Hematopoietic multipotent progenitor cell treated with erythropoietin and hydrocortisone succinate and interleukin-3 and kit ligand, for 4 days (in vitro differentiated cells): ENCODE data around the gene BHLHA9.
"Not testable (repeated sequence)": the region's sequence is repeated elsewhere in the genome, so short reads cannot be mapped to it uniquely, and the experiment has no call there.

Source experiments
- DNase-seq: peaks from one replicate; pipeline ENCODE4 v3.0.0-alpha.2; 2015

The BHLHA9 gene

DNA sequence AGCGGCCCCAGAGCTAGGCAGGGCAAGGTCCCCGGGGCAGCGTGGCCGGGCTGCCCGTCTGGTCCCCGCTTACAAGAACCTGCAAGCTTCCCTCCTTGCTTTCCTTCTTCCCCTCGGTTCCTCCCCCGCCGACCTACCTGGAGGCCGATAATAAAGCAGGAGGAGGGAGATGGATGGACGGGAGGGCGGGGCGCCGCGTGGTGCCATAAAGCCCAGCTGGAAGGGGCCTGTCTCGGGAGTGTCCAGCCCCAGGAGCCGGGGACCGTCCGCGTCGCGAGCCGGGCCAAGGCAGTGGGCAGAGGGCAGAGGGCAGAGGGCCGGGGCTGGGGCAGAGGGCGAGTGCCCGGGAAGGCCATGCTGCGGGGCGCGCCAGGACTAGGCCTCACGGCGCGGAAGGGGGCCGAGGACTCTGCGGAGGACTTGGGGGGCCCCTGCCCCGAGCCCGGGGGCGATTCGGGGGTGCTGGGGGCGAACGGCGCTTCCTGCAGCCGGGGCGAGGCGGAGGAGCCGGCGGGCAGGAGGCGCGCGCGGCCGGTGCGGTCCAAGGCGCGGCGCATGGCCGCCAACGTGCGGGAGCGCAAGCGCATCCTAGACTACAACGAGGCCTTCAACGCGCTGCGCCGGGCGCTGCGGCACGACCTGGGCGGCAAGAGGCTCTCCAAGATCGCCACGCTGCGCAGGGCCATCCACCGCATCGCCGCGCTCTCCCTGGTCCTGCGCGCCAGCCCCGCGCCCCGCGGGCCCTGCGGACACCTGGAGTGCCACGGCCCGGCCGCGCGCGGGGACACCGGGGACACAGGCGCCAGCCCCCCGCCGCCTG is at the start of gene BHLHA9:
Gene BHLHA9, plus strand, starts transcription at position 235 of the 820 bp plus-strand sequence. Its CDS starts 120 bp downstream, at position 355.
- no peak for DNase-seq

DNA sequence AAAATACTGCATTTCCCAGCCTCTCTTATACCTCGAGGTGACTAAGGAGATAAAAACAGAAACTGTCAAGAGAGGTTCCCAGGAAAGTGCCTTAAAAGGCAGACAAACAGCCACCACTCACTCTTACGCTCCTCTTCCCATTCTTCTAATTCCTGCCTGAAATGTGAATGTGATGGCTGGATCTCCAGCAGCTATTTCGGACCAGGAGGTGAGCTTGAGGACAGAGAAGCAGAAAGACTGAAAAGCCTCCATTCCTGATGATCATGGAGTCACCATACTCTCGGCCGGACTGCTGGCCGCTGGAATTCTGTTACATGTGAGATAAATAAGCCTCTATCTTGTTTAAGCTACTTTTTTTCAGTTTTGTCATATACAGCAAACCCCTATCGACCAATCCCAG is 49.0 kb upstream of the BHLHA9 start:
- no peak for DNase-seq

GRCh38 chr17:1222321-1222720 is 47.9 kb upstream of the BHLHA9 start:
- no peak for DNase-seq

DNA sequence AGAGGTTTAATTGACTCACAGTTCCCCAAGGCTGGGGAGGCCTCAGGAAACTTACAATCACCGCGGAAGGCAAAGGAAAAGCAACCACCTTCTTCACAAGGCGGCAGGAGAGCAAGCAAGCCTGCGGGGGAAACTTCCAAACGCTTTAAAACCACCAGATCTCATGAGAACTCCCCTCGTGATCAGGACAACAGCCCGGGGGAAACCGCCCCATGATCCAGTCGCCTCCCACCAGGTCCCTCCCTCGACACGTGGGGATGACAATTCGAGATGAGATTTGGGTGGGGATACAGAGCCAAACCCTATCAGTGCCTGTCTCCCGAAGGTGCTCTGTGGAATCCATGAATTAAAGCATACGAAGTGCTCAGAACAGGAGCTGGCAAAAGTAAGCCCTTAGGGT is 46.6 kb upstream of the BHLHA9 start:
- no peak for DNase-seq

DNA sequence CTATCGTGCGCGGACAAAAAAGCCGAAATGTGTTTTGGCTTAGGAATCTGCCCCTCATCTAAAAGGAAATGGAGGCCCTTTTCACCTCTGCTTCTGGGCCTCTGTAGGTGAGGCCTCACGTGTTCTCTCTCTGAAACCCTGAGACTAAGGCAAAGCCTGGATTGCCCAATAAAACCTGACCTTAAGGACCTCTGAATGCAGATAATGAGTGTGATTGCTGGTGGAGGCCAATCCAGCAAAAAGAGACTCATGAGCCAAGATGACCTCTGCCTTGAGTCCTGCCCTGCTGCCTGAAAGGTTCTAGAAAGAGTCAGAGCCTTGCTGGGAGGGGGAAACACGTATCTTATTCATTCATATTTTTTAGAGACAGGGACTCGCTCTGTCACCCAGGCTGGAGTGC is 45.9 kb upstream of the BHLHA9 start:
- DNase-seq = no peak

DNA sequence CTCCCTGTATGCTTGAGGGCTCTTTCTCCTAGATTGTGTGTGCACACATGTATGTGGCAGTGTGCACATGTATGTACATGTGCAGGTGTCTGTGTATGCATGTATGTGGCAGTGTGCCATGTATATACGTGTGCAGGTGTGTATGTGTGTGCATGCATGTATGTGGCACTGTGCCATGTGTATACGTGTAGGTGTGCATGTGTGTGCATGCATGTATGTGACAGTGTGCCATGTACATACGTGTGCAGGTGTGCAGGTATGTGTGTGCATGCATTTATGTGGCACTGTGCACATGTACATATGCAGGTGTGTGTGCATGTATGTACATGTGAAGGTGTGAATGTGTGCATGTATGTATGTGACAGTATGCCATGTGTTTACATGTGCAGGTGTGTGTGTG is 43.9 kb upstream of the BHLHA9 start:
- DNase-seq = no peak

DNA sequence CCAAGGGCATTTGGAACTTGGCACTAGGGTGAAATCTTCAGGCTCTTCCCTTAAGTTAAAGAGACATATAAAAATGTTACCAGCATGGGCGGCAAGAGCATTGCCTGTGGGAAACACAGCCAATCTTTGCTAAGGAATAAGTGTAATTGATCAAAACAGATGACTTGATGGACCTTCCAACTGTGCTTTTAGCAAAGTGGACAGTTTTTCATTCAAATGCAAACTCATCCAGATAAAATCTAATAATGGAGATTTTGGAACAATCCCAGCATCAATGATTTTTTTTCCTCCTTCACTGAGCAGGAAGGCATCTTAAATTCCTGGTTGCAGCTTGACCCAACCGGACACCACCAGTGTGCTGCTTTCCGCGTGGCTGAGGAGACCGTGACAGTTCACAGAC is 42.9 kb upstream of the BHLHA9 start:
- no peak for DNase-seq

DNA sequence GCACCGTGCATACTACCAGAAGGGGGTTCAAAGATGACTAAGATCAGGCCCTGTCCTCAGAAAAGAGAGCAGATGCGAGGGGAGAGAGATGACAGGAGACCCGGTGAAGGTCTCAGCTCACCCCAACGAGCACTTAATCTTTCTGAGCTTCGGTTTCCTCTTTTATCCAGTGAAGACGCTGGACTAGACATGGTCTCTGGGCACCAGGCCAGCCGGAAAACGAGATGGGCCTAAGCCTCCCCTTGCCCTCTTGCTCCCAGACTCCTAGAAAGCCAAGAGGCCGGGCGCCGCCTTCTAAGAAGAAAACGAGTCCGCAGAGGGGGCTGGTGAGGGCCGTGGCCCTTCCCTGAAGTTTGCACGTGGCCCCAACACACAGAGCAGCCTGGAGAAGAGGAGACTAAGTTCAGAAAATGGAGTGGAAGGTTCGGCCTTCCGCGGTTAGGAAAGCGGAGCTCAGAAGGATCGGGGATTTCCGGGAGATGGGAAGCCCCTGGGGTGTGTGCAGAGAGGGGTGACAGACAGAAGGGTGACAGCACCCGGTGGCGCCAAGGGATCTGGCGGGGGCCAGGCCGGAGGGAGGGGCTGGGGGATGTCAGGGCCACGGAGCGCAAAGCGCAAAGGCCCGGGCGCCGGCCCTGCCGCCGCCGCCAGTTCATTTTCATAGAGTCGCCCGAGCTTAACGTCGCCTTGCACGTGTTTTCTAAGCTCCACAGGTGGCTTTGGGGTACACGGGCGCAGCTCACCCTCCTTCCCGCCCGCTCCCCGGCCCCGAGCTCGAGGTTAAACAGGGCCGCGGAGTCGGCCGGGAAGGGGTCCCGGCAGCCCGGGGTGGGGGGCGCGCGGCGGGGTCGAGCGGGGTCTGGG is 42.1 kb upstream of the BHLHA9 start:
- DNase-seq = peak; percentile 35

DNA sequence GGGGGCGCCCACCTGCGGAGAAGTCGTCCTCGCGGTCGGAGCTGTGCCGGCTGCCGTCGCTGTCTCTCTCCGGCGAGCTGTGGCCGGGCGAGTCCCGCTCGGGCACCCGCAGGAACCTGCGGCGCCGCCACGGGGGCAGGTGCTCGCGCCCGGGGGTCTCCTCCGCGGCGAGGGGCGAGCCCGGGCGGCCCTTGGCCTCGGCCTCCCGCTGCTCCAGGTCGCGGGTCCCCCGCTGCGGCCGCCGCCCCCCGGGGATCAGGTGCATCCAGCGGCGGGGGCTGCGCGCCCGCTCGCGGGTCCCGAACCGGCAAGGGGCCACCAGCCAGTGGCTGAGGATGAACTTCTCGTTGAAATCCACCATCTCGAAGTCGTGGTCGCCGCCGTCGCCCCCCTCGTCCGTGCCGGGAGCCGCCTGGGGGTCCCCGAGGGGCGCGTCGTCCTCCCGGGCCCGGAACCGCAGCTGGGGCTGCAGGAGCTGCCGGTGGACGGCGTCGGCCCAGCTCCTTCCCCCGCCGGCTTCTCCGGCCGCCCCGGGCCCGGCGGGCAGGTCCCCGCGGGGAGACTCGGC is 41.4 kb upstream of the BHLHA9 start:
- DNase-seq = no peak

GRCh38 chr17:1229349-1229899 is 40.8 kb upstream of the BHLHA9 start:
- peak; percentile 80 for DNase-seq

GRCh38 chr17:1229900-1230501 is 40.2 kb upstream of the BHLHA9 start:
- DNase-seq = no peak

- DNase-seq = peak; percentile 45
Measured at GRCh38 chr17:1231456-1231855, 38.8 kb upstream of the BHLHA9 start.

GRCh38 chr17:1232331-1232730 is 37.9 kb upstream of the BHLHA9 start:
- no peak for DNase-seq

DNA sequence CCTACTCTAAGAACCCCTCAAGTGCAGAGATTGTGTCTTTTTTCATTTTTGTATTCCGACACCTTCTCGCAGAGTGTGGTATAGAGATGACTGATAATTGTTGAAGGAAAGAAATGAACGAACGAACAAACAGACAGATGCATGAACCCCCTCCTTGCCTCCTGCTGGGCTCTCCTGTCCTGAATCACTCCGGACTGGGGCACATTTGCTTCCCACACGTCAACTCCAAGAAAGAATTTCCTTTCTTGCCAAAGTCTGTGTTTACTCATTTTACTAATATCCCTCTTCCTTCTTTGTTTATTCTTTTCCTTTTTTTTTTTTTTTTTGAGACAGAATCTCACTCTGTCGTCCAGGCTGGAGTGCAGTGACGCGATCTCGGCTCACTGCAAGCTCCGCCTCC is 37.5 kb upstream of the BHLHA9 start:
- no peak for DNase-seq

DNA sequence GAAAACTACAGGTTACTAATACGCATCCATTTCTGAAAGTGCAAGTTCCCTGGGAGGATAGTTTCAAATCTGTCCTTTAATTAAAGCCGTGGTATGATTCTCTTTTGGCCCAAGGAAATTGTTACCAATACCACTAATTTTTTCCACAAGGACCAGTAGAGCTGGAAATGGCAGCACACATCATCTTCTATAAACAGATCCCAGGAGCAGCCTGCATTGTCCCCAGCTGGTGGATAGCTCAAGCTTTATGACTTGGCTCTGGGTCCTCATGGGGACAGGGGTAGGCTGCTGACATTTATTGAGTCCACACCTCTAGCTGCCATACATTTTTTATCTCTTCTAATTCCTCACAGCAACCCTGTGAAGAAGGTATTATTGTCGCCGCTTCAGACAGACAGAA is 35.8 kb upstream of the BHLHA9 start:
- no peak for DNase-seq

GRCh38 chr17:1237471-1237870 is 32.8 kb upstream of the BHLHA9 start:
- no peak for DNase-seq

- DNase-seq = no peak
Measured at GRCh38 chr17:1239210-1239609, 31.0 kb upstream of the BHLHA9 start.

GRCh38 chr17:1240426-1240825 is 29.8 kb upstream of the BHLHA9 start:
- DNase-seq = not testable (repeated sequence)

GRCh38 chr17:1241929-1242328 is 28.3 kb upstream of the BHLHA9 start:
- DNase-seq = no peak

GRCh38 chr17:1244606-1245012 is 25.6 kb upstream of the BHLHA9 start:
- DNase-seq = no peak

DNA sequence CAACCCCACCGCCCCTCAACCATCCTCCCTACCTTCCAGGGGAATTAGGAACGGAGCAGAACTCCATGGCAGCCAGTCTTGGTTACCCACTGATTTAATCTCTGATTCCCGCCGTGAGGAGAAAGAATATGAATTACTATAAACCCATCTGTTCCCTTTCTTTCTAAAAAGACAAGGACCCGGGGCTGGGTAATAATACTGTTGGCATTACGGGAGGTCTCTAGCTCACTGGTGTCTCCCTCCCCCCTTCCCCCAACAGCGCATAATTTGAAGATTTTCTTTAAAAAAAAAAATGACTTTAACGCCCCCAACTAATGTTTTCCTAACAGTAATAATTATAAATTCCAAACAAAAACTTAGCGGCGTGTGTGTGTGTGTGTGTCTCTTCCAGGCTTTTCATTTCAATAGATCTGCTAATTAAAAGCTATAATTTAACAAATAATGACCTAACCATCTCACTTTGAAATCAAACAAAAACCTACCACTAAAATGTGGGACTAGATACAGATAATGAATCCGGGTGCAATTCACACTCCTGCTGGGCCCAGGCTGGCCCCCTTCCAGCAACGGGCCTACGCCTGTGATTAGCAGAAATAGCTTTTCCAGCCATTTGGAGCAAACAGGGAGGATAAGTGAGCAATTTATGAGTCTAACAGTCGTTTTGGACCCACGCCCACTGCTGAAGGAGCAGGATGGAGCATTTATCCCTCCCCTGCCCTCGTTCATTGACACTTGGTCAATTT is 18.2 kb upstream of the BHLHA9 start:
- DNase-seq = no peak

DNA sequence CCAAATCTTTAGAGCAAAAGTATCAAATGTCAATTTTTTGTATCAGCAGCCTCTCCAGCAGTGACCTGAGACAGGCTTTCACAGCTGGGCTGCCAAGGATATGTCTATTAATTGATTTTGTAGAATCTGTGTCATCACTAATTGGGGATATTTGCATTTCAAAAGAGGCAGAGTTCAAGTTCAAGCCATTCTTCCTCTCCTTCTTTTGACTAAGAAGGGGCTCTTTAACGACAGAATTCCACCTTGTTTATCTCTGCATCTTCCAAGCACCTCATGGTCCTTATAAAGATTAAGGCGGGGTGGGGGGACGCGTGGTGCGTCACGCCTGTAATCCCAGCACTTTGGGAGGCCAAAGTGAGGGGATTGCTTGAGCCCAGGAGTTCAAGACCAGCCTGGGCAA is 15.2 kb upstream of the BHLHA9 start:
- DNase-seq = no peak
